ENCODE measurements around the gene TTYH1. TPM values are rescaled to one million over a fixed set of nuclear protein-coding genes. Genes with fewer than 3 reads are reported as not detected.

TTYH1 gene
- total RNA-seq, 2 donors from 2014 or later: 1.0 to 2.0 TPM

- Mint-ChIP-seq H3K9me3 (no peaks in the 10 kb centered on the region), H3K36me3 (ENCODE audit: low read depth) (no peaks in the 10 kb centered on the region)
These were observed 24.2 kb upstream of the TTYH1 start for GRCh38 chr19:54390942-54391577.

GRCh38 chr19:54391589-54392061 lies 23.6 kb upstream of the TTYH1 start:
- H3K4me3 ChIP-seq (ENCODE audit: low read length): peak overlapping the region; percentile 63
- H3K9ac ChIP-seq (ENCODE audit: extremely low read depth, low read length, poor library complexity, severe bottlenecking): no peak overlapping the region
- no peaks in the 10 kb centered on the region for H3K9me3 ChIP-seq (ENCODE audit: control insufficient read depth, low read length)
- DNase-seq: peak; percentile 82
- H3K4me1 ChIP-seq (ENCODE audit: control insufficient read depth, insufficient read depth, low read length): peaks cover 6% of the 10 kb centered on the region
- TF ChIP-seq CTCF (conservative IDR thresholded peaks at IDR 0.05): peak; percentile 42
- Mint-ChIP-seq H3K4me1 (peaks cover 8% of the 10 kb centered on the region), H3K27ac (no peak overlapping the region), H3K36me3 (ENCODE audit: low read depth) (no peaks in the 10 kb centered on the region), H3K27me3 (ENCODE audit: insufficient read depth) (peaks cover 36% of the 10 kb centered on the region), H3K9me3 (no peaks in the 10 kb centered on the region), H3K4me3 (no peak overlapping the region)
- no peaks in the 10 kb centered on the region for H3K36me3 ChIP-seq (ENCODE audit: control insufficient read depth, insufficient read depth, low read length)
- WGBS, 2 experiments (ENCODE audit: insufficient coverage in 1 of 2, insufficient read length in 1 of 2): 10 to 12% methylated on average over 4 of the region's 4 CpGs
- H3K27ac ChIP-seq (ENCODE audit: low read depth, low read length): no peak overlapping the region
- peaks cover 21% of the 10 kb centered on the region for H3K27me3 ChIP-seq (ENCODE audit: control insufficient read depth, insufficient read depth, low read length, poor library complexity, severe bottlenecking)

More at GRCh38 chr19:54390942-54391577, 24.2 kb upstream of the TTYH1 start:
- TF ChIP-seq CTCF (conservative IDR thresholded peaks at IDR 0.05): peak; percentile 87
- Histone ChIP-seq H3K9me3 (ENCODE audit: control insufficient read depth, low read length) (no peaks in the 10 kb centered on the region), H3K27ac (ENCODE audit: low read depth, low read length) (no peak overlapping the region), H3K4me1 (ENCODE audit: control insufficient read depth, insufficient read depth, low read length) (peaks cover 6% of the 10 kb centered on the region), H3K36me3 (ENCODE audit: control insufficient read depth, insufficient read depth, low read length) (no peaks in the 10 kb centered on the region), H3K9ac (ENCODE audit: extremely low read depth, low read length, poor library complexity, severe bottlenecking) (no peak overlapping the region), H3K27me3 (ENCODE audit: control insufficient read depth, insufficient read depth, low read length, poor library complexity, severe bottlenecking) (peaks cover 21% of the 10 kb centered on the region), H3K4me3 (ENCODE audit: low read length) (peak overlapping the region; percentile 63)
- Mint-ChIP-seq H3K27me3 (ENCODE audit: insufficient read depth) (peaks cover 32% of the 10 kb centered on the region), H3K4me1 (peaks cover 8% of the 10 kb centered on the region), H3K27ac (no peak overlapping the region), H3K4me3 (no peak overlapping the region)
- 23 to 49% methylated on average over 6 to 7 of the region's 7 CpGs for WGBS, 2 experiments (ENCODE audit: insufficient coverage in 1 of 2, insufficient read length in 1 of 2)
- peak; percentile 88 for DNase-seq

GRCh38 chr19:54392105-54392504 lies 23.2 kb upstream of the TTYH1 start:
- no peak overlapping the region for H3K27ac Mint-ChIP-seq
- Histone ChIP-seq H3K9ac (ENCODE audit: extremely low read depth, low read length, poor library complexity, severe bottlenecking) (no peak overlapping the region), H3K4me3 (ENCODE audit: low read length) (no peak overlapping the region), H3K27me3 (ENCODE audit: control insufficient read depth, insufficient read depth, low read length, poor library complexity, severe bottlenecking) (peaks cover 20% of the 10 kb centered on the region), H3K27ac (ENCODE audit: low read depth, low read length) (no peak overlapping the region), H3K36me3 (ENCODE audit: control insufficient read depth, insufficient read depth, low read length) (no peaks in the 10 kb centered on the region), H3K4me1 (ENCODE audit: control insufficient read depth, insufficient read depth, low read length) (peaks cover 6% of the 10 kb centered on the region), H3K9me3 (ENCODE audit: control insufficient read depth, low read length) (no peaks in the 10 kb centered on the region)
- peaks cover 8% of the 10 kb centered on the region for H3K4me1 Mint-ChIP-seq
- 86 to 98% methylated on average over 3 to 5 of the region's 5 CpGs for WGBS, 2 experiments (ENCODE audit: insufficient coverage in 1 of 2, insufficient read length in 1 of 2)
- H3K4me3 Mint-ChIP-seq: no peak overlapping the region
- no peak for TF ChIP-seq CTCF (conservative IDR thresholded peaks at IDR 0.05)
- H3K9me3 Mint-ChIP-seq: no peaks in the 10 kb centered on the region
- no peak for DNase-seq
- H3K27me3 Mint-ChIP-seq (ENCODE audit: insufficient read depth): peaks cover 33% of the 10 kb centered on the region
- no peaks in the 10 kb centered on the region for H3K36me3 Mint-ChIP-seq (ENCODE audit: low read depth)
